Adrenal gland (tissue), 5 donors: ENCODE measurements around the gene RTP5.

Experiments used
- POLR2A ChIP-seq, 2 donors: fragments of 450-650 bp; IDR thresholded peaks; one replicate each; pipeline ENCODE4 v1.6.1; 2017; ENCODE audit warnings: antibody characterized with exemption in 2 of 2, mild to moderate bottlenecking in 2 of 2, moderate library complexity in 1 of 2
- TF ChIP-seq, protein P1 (sequence below), 6 experiments: fragments of 450-650 bp in 4 of 6; fragments of 200-600 bp in 2 of 6; sonication (generic) in 1 of 6; IDR thresholded peaks; 1 replicate in 5 of 6; 2 replicates in 1 of 6; pipeline versions ENCODE4 v1.5.1 to v1.8.0; 2016 to 2021; ENCODE audit warnings: antibody characterized with exemption in 6 of 6, mild to moderate bottlenecking in 2 of 6, moderate library complexity in 1 of 6
- donor health status: DM: no; HTN: no; CAD: no.

DNA sequence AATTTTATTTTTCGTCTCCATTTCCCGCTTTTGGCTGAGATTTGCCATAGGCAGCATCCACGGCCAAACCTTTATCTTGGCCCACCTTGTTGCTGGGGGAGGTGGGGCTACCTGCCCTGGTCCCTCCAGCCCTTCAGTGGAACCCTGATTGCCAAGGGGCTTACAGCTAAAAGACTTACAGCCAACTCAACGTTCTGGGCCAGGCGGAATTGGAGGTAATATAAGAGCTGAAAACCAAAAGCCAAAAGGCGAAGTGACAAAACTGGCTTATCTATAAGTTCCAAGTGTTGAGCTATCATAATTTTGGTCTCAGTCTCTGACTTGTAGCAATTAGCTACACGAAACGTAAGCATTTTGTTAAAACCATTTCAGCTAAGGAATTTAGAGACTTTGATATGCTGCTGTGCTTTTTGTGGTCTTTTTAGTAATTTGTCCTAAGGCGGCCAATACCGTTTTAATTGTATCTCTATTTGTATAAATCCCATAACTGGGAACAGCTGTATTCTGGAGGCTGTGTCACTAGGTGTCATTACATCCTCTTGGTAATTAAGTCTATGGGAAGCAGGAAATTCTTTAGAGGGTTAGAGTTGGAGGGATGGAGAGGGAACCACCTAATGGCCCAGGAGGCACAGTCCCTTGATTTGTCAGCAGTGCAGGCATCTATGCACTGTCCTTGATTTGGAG, 34.9 kb upstream of the RTP5 start:
- TF ChIP-seq, protein P1, sequence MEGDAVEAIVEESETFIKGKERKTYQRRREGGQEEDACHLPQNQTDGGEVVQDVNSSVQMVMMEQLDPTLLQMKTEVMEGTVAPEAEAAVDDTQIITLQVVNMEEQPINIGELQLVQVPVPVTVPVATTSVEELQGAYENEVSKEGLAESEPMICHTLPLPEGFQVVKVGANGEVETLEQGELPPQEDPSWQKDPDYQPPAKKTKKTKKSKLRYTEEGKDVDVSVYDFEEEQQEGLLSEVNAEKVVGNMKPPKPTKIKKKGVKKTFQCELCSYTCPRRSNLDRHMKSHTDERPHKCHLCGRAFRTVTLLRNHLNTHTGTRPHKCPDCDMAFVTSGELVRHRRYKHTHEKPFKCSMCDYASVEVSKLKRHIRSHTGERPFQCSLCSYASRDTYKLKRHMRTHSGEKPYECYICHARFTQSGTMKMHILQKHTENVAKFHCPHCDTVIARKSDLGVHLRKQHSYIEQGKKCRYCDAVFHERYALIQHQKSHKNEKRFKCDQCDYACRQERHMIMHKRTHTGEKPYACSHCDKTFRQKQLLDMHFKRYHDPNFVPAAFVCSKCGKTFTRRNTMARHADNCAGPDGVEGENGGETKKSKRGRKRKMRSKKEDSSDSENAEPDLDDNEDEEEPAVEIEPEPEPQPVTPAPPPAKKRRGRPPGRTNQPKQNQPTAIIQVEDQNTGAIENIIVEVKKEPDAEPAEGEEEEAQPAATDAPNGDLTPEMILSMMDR (IDR thresholded peaks at IDR 0.05), result no peak
- no peak for TF ChIP-seq POLR2A (IDR thresholded peaks at IDR 0.05)
